Measurements from ENCODE around the gene PMFBP1.
A peak's percentile ranks its signal among the peaks of the same experiment; 100 is the strongest.
"Not testable (repeated sequence)": the region's sequence is repeated elsewhere in the genome, so short reads cannot be mapped to it uniquely, and the experiment has no call there.

The PMFBP1 gene

DNA sequence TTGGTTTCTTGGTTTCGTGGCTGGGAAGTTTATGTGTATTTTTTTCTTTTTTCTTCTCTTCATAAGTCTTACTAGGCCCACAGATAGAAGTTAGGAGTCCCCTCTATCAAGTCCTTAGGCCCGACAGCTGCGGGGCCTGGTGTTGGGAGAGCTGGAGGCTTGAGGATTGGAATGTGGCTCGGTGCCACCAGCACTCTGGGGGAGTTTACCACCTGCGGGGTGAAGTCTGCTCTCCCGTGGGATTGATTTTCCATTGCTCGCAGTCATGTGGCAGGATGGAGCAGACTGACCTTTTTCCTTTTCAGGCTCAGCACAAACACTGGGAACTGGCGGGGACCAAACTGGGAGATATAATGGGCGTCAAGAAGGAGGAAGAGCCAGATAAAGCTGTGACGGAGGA is 70.8 kb downstream of the PMFBP1 start:
- DNase-seq (ENCODE audit: low spot score) = no peak

- DNase-seq (ENCODE audit: low spot score) = no peak
Observed at GRCh38 chr16:72099377-72099818, 72.6 kb downstream of the PMFBP1 start.

DNA sequence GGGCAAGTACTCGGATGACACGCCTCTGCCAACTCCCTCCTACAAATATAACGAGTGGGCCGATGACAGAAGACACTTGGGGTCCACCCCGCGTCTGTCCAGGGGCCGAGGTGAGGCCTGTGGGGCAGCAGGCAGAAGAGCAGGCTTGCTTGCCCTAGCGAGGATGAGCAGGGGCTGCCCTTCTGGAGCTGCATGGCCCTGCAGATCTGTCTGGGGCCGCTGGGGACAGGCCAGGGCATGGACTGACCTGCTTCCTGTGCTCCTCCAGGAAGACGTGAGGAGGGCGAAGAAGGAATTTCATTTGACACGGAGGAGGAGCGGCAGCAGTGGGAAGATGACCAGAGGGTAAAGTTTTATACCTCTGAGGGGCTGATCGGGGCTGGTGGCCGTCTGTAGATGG is 73.0 kb downstream of the PMFBP1 start:
- DNase-seq (ENCODE audit: low spot score) = no peak

GRCh38 chr16:72094266-72094610 is 77.7 kb downstream of the PMFBP1 start:
- DNase-seq (ENCODE audit: low spot score) = no peak

DNA sequence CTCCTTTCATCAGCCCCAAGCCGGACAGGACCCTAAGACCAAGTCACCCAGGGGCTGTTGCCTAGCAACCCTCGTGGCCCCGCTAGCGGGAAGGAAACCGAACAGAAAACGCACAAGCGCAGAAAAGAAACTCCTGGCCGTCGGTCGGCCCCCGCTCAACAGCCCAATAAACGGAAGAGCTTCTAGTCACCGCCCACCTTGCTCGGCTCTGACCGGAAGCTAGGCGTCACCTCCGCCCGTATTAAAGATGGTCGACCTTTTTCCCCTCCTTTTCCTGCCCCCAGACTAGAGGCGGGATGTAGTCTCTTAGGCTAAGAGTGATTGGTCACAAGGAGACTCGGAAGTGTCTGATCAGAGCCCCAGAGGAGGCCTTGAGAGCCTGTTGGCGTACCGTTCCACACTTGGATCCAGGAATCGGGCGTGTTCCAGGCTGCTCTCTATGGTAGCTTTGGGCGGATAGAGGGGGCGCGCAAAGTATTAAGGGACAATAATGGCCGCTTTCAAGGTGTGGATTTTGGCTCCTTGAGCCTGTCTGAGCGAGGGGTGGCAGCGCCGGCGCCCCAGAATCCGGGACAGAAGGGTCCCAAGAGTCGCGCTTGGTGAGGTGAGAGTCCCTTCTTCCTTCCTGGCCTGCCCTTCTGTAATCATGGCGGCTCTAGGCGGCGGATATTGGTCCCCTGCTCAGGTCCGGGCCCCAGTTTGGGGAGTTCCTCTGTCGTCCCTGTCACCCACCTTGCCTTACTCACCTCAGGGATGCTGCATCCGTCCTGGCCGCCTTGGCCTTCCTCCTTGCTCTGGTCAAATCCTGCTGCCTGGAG is 78.3 kb downstream of the PMFBP1 start, which contains the start of the genes DHX38 and TXNL4B:
Gene DHX38, plus strand, starts transcription at position 400 of the 818 bp plus-strand sequence. CDS start 2,311 bp downstream, outside the sequence.
Gene TXNL4B, minus strand, starts transcription at position 173 of the 818 bp plus-strand sequence. CDS start 2,871 bp downstream, outside the sequence.
- peak; percentile 96 for DNase-seq (ENCODE audit: low spot score)

- no peak for DNase-seq (ENCODE audit: low spot score)
Observed at GRCh38 chr16:72092832-72093447, 79.0 kb downstream of the PMFBP1 start.

DNA sequence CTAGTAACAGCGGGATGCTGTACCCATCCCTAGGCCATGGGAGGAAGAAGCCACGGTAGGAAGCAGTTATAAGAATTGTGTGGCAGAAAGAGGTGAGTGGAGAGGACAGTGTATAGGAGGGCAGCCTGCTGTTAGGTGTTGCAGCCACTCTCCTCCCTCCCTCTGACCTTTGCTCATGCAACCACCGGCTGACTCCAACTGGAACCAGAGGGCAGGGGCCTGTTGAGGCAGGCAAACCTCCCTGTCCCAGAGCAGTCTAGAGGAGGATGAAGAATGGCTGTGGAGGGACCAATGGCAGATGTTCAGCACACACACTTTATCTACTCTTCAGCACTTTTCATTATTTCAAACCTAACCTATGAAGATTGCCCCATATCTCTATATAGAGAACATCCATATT is 80.7 kb downstream of the PMFBP1 start:
- DNase-seq (ENCODE audit: low spot score) = no peak

- DNase-seq (ENCODE audit: low spot score) = no peak
Observed at GRCh38 chr16:72085002-72085401, 87.0 kb downstream of the PMFBP1 start.

DNA sequence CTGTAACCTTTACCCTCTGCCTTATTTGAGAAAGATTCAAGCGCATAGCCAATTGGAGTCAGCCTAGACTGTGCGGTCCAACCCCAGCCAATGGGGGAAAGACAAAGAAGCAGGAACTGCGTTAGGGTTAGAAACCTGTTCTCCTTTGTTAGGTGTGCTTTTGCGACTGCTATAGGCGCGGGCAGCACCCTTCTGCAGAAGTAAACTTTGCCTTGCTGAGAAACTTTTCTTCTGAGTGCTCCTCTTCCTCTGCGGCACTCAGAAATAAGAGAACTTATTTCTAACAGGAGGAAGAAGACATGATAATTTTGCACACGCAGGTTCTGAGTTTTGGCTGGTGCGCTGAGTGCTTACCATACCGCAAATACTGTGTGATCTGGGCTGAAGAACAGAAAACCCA is 87.5 kb downstream of the PMFBP1 start:
- DNase-seq (ENCODE audit: low spot score) = no peak

DNA sequence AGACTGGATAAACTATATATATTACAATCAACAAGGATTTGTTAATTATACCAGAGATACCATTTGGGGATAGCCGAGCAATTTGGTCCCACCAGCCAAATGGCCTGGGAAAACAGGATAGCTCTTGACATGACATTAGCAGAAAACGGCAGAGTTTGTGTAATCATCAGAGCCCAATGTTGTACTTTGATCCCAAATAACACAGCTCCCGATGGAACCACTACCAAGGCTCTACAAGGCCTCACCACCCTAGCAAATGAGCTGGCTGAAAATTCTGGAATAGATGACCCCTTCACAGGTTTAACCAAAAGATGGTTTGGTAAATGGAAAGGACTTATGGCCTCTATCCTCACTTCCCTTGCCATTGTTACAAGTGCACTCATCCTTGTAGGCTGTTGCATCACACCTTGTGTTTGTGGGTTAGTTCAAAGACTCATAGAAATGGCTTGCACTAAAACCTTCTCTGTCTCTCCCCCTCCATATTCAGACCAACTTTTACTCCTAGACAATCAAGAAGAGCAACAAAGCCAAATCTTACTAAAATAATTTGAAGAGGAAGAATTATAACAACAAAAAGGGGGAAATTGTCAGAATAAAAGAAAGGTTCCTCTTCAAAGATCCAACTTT is 88.1 kb downstream of the PMFBP1 start:
- DNase-seq (ENCODE audit: low spot score) = no peak

DNA sequence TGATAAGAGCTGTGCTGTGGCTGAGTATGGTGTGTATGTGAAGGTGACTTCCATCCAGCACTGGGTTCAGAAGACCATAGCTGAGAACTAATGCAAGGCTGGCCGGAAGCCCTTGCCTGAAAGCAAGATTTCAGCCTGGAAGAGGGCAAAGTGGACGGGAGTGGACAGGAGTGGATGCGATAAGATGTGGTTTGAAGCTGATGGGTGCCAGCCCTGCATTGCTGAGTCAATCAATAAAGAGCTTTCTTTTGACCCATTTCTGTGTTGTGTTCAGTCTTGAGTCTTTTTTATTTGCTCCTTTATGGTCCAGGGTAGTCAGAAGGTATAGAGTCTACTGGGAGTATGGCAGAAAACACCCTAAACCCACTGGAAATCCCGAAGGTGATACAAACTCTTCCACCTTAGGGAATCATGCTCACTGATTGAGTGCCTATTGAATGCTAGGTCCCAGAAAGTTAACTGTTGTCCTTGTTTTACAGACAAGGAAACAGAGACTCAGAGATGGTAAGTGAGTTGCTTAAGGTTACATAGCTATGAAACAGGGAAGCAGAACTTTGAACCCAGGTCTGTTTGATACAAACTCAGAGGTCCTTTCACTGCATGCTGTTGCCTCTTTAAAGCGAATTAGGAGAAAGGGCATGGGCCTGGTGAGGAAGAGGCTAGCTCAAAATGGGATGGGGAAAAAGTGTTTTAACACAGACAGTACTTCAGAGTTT is 94.8 kb downstream of the PMFBP1 start:
- not testable (repeated sequence) for DNase-seq (ENCODE audit: low spot score)

DNA sequence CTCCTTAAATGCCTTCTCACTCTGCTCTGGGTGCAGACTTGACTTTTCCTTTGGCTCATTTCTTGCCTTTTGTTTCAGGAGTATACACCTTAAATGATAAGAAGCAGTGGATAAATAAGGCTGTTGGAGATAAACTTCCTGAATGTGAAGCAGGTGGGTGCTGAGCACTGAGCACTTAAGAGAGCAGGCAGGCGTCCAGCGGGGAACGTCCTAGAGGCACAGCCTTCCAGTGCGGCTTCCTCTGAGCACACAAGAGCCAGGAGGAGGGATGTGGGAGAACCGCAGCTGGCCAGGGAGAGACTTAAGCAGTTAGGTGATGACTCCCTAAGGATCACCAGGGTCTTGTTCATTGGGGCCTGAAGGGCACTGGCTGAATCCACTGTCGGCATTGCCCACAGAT is 96.9 kb downstream of the PMFBP1 start:
- not testable (repeated sequence) for DNase-seq (ENCODE audit: low spot score)

GRCh38 chr16:72073560-72074230 is 98.3 kb downstream of the PMFBP1 start:
- no peak for DNase-seq (ENCODE audit: low spot score)

- DNase-seq (ENCODE audit: low spot score) = no peak
Observed at GRCh38 chr16:72072514-72073342, 99.2 kb downstream of the PMFBP1 start.
